ENCODE measurements around the gene CLRN3.

DNA sequence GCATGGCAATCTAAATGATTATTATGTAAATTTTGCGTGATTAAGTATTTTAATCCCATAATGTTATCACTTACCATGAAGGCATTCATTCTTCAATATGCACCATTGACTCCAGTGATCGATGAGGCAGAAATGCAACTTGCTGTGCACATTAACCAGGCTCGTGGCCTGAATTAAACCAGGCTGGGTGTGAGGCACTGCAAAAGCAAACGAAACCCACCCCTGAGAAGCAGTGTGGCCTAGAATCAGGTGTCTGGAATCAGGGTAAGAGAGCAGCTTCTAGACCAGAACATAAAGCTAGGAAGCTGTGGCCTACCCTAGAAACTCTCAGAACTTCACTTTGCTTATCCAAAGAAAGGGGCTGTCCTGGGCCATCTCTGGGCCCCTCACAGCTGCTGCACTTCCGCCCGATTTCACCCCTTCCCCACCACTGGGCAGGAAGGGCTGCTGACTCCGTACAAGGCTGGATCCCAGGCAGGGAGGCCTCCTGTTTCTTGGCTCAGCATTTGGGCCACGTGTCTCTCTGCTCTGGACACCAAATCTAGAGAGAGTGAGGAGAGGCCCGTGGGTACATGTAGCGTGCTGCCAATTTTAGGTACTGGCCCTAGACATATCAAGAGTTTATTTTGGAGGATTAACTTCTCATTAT lies 18.6 kb upstream of the CLRN3 start:
- TF ChIP-seq, protein P1, sequence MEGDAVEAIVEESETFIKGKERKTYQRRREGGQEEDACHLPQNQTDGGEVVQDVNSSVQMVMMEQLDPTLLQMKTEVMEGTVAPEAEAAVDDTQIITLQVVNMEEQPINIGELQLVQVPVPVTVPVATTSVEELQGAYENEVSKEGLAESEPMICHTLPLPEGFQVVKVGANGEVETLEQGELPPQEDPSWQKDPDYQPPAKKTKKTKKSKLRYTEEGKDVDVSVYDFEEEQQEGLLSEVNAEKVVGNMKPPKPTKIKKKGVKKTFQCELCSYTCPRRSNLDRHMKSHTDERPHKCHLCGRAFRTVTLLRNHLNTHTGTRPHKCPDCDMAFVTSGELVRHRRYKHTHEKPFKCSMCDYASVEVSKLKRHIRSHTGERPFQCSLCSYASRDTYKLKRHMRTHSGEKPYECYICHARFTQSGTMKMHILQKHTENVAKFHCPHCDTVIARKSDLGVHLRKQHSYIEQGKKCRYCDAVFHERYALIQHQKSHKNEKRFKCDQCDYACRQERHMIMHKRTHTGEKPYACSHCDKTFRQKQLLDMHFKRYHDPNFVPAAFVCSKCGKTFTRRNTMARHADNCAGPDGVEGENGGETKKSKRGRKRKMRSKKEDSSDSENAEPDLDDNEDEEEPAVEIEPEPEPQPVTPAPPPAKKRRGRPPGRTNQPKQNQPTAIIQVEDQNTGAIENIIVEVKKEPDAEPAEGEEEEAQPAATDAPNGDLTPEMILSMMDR (IDR thresholded peaks at IDR 0.05; ENCODE audit: control extremely low read depth in 1 of 3, insufficient read depth in 1 of 3, low read depth in 1 of 3, low read length in 3 of 3), result no peak
- TF ChIP-seq RAD21 (IDR thresholded peaks at IDR 0.05 in 1 of 2, conservative IDR thresholded peaks at IDR 0.05 in 1 of 2; ENCODE audit: low read depth in 2 of 2, low read length in 2 of 2) (no peak), TBP (IDR thresholded peaks at IDR 0.05; ENCODE audit: low read depth, low read length) (no peak), EGR1 (IDR thresholded peaks at IDR 0.05; ENCODE audit: borderline replicate concordance, low read depth, low read length) (no peak), EP300 (IDR thresholded peaks at IDR 0.05; ENCODE audit: borderline replicate concordance in 1 of 2, low read depth in 2 of 2, low read length in 2 of 2) (no peak), EZH2 (IDR thresholded peaks at IDR 0.05; ENCODE audit: low read depth, low read length, severe bottlenecking) (no peak), GTF2F1 (IDR thresholded peaks at IDR 0.05; ENCODE audit: borderline replicate concordance, low read depth, low read length) (no peak), GABPA (IDR thresholded peaks at IDR 0.05; ENCODE audit: borderline replicate concordance, insufficient read depth, low read length) (no peak), POLR2AphosphoS5 (IDR thresholded peaks at IDR 0.05; ENCODE audit: low read depth, low read length) (no peak), BCL11A (IDR thresholded peaks at IDR 0.05; ENCODE audit: low read depth in 2 of 2, low read length in 2 of 2) (no peak)
- TF ChIP-seq, protein P2, sequence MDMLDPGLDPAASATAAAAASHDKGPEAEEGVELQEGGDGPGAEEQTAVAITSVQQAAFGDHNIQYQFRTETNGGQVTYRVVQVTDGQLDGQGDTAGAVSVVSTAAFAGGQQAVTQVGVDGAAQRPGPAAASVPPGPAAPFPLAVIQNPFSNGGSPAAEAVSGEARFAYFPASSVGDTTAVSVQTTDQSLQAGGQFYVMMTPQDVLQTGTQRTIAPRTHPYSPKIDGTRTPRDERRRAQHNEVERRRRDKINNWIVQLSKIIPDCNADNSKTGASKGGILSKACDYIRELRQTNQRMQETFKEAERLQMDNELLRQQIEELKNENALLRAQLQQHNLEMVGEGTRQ (IDR thresholded peaks at IDR 0.05; ENCODE audit: low read length), result no peak
- TF ChIP-seq, protein P3, sequence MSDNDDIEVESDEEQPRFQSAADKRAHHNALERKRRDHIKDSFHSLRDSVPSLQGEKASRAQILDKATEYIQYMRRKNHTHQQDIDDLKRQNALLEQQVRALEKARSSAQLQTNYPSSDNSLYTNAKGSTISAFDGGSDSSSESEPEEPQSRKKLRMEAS (IDR thresholded peaks at IDR 0.05), result no peak

All from H1 (cell line).